ENCODE results near the gene COLEC12.

- TF ChIP-seq POLR2AphosphoS5 (IDR thresholded peaks at IDR 0.05; ENCODE audit: borderline replicate concordance, low read depth, low read length), result no peak
- TF ChIP-seq EZH2 (IDR thresholded peaks at IDR 0.05), result no peak
Observed at GRCh38 chr18:332007-332406, 168.5 kb downstream of the COLEC12 start.
